AG09319 (cell line): Measurements from ENCODE around the gene DOK6.

Source experiments
- DNase-seq: peaks from one replicate; pipeline ENCODE4 v3.0.0-alpha.2; 2010; ENCODE audit warnings: low read depth; ENCODE audit errors: extremely low read depth
- CTCF ChIP-seq: IDR thresholded peaks from 2 replicates; pipeline ENCODE4 v1.5.1; 2011; ENCODE audit warnings: low read depth, mild to moderate bottlenecking, inconsistent platforms, low read length, moderate library complexity

The DOK6 gene

GRCh38 chr18:69887256-69887655 lies 486.6 kb downstream of the DOK6 start:
- TF ChIP-seq CTCF: no peak
- DNase-seq: no peak

GRCh38 chr18:69889009-69889408 lies 488.3 kb downstream of the DOK6 start:
- DNase-seq: no peak
- no peak for TF ChIP-seq CTCF

- TF ChIP-seq CTCF: no peak
- DNase-seq: no peak
Observed at GRCh38 chr18:69890558-69890957, 489.9 kb downstream of the DOK6 start.

- no peak for DNase-seq
- no peak for TF ChIP-seq CTCF
Observed at GRCh38 chr18:69894467-69894866, 493.8 kb downstream of the DOK6 start.

- no peak for TF ChIP-seq CTCF
- no peak for DNase-seq
Observed at GRCh38 chr18:69895066-69896047, 494.7 kb downstream of the DOK6 start.

GRCh38 chr18:69897397-69898108 lies 496.9 kb downstream of the DOK6 start:
- no peak for TF ChIP-seq CTCF
- no peak for DNase-seq

GRCh38 chr18:69898241-69898861 lies 497.7 kb downstream of the DOK6 start:
- TF ChIP-seq CTCF: no peak
- DNase-seq: no peak
